ENCODE data around the gene GTF2F2. TPM values are rescaled to one million over a fixed set of nuclear protein-coding genes. Genes with fewer than 3 reads are reported as not detected.

The GTF2F2 gene
- total RNA-seq, 1 experiment from 2014 or later, result 37.8 TPM

DNA sequence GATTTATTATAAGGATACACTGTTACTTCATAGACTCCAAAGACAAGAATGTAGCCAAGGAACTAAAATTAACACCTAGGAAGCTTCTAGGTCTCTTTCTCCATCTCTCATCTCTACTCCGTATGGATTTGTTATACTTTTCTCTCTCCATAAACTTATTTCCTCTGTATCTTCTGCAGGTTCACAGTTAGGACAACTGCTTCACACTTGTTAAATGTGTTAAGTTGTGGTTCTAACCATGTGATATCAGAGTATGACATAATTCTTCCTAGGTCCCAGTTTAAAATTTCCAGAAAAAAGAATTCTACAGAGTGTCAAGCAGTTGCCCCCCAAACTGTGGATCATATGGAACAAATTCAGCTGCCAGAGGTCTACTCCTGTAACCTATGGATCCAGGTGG, 42.3 kb upstream of the GTF2F2 start:
- Histone ChIP-seq H3K4me3 (ENCODE audit: low read depth, low read length, poor library complexity, severe bottlenecking) (no peak overlapping the region), H3K36me3 (ENCODE audit: insufficient read depth, low read length, poor library complexity, severe bottlenecking) (no peaks in the 10 kb centered on the region), H3K9me3 (ENCODE audit: low read depth, low read length, poor library complexity, severe bottlenecking) (no peaks in the 10 kb centered on the region), H3K4me1 (ENCODE audit: insufficient read depth, low read length, poor library complexity, severe bottlenecking) (no peaks in the 10 kb centered on the region), H3K27me3 (replicated peaks; ENCODE audit: insufficient read depth, low read depth, low read length, poor library complexity) (no peaks in the 10 kb centered on the region), H3K27ac (ENCODE audit: low read depth, low read length, poor library complexity, severe bottlenecking) (no peak overlapping the region)
- CTCF ChIA-PET, result no interaction called here
- no peak for DNase-seq (ENCODE audit: low spot score)
- POLR2A ChIA-PET (ENCODE audit: low non-redundant PET), result no interaction called here
- intact Hi-C loops (cut with micrococcal nuclease; ENCODE audit: unreplicated experiment), result no loop called here
- no TSS peak for BruUV-seq (replicated peaks)
- TF ChIP-seq, protein P1, sequence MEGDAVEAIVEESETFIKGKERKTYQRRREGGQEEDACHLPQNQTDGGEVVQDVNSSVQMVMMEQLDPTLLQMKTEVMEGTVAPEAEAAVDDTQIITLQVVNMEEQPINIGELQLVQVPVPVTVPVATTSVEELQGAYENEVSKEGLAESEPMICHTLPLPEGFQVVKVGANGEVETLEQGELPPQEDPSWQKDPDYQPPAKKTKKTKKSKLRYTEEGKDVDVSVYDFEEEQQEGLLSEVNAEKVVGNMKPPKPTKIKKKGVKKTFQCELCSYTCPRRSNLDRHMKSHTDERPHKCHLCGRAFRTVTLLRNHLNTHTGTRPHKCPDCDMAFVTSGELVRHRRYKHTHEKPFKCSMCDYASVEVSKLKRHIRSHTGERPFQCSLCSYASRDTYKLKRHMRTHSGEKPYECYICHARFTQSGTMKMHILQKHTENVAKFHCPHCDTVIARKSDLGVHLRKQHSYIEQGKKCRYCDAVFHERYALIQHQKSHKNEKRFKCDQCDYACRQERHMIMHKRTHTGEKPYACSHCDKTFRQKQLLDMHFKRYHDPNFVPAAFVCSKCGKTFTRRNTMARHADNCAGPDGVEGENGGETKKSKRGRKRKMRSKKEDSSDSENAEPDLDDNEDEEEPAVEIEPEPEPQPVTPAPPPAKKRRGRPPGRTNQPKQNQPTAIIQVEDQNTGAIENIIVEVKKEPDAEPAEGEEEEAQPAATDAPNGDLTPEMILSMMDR (conservative IDR thresholded peaks at IDR 0.05; ENCODE audit: low read depth, low read length), result no peak
- no peak for TF ChIP-seq EZH2 (IDR thresholded peaks at IDR 0.05; ENCODE audit: borderline replicate concordance, low read depth, low read length, poor library complexity, severe bottlenecking)

GRCh38 chr13:45082964-45083363, 37.3 kb upstream of the GTF2F2 start:
- TF ChIP-seq EZH2 (IDR thresholded peaks at IDR 0.05; ENCODE audit: borderline replicate concordance, low read depth, low read length, poor library complexity, severe bottlenecking), result no peak
- TF ChIP-seq, protein P1 (conservative IDR thresholded peaks at IDR 0.05; ENCODE audit: low read depth, low read length), result no peak

DNA sequence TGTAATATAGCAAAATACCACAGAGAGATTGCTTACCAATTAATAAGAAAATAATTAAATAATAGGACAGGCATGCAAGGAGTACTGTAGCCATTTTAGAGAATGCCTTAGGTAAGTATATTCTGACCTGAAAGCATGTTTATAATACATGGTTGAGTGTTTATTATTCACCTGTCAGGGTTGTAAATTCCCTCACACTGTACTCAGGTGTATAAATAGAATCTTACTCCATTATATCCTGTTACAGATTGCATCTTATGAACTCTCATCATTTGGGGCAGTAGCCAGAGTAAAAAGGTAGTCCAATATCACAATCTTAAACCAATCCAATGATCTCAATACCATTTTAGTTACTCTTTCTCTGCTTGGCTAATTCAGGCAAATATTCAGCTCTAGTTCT, 35.8 kb upstream of the GTF2F2 start:
- H3K27me3 ChIP-seq (replicated peaks; ENCODE audit: insufficient read depth, low read depth, low read length, poor library complexity), result no peaks in the 10 kb centered on the region
- BruUV-seq (replicated peaks), result no TSS peak
- intact Hi-C loops (cut with micrococcal nuclease; ENCODE audit: unreplicated experiment), result no loop called here
- no peaks in the 10 kb centered on the region for H3K36me3 ChIP-seq (ENCODE audit: insufficient read depth, low read length, poor library complexity, severe bottlenecking)
- POLR2A ChIA-PET (ENCODE audit: low non-redundant PET), result interaction anchor here (0.6 kb wide), 1 partner anchor 258 kb away, joined by 3 read pairs; no protein-coding TSS in a partner anchor
- no peak for TF ChIP-seq EZH2 (IDR thresholded peaks at IDR 0.05; ENCODE audit: borderline replicate concordance, low read depth, low read length, poor library complexity, severe bottlenecking)
- no peaks in the 10 kb centered on the region for H3K4me1 ChIP-seq (ENCODE audit: insufficient read depth, low read length, poor library complexity, severe bottlenecking)
- DNase-seq (ENCODE audit: low spot score), result no peak
- H3K4me3 ChIP-seq (ENCODE audit: low read depth, low read length, poor library complexity, severe bottlenecking), result no peak overlapping the region
- CTCF ChIA-PET, result no interaction called here
- H3K27ac ChIP-seq (ENCODE audit: low read depth, low read length, poor library complexity, severe bottlenecking), result no peak overlapping the region
- H3K9me3 ChIP-seq (ENCODE audit: low read depth, low read length, poor library complexity, severe bottlenecking), result no peaks in the 10 kb centered on the region

More at GRCh38 chr13:45082964-45083363, 37.3 kb upstream of the GTF2F2 start:
- no peaks in the 10 kb centered on the region for H3K9me3 ChIP-seq (ENCODE audit: low read depth, low read length, poor library complexity, severe bottlenecking)
- ChIA-PET POLR2A (ENCODE audit: low non-redundant PET) (no interaction called here), CTCF (no interaction called here)
- H3K36me3 ChIP-seq (ENCODE audit: insufficient read depth, low read length, poor library complexity, severe bottlenecking), result no peaks in the 10 kb centered on the region
- DNase-seq (ENCODE audit: low spot score), result no peak
- H3K27me3 ChIP-seq (replicated peaks; ENCODE audit: insufficient read depth, low read depth, low read length, poor library complexity), result no peaks in the 10 kb centered on the region
- H3K4me3 ChIP-seq (ENCODE audit: low read depth, low read length, poor library complexity, severe bottlenecking), result no peak overlapping the region
- H3K27ac ChIP-seq (ENCODE audit: low read depth, low read length, poor library complexity, severe bottlenecking), result no peak overlapping the region
- intact Hi-C loops (cut with micrococcal nuclease; ENCODE audit: unreplicated experiment), result no loop called here
- no TSS peak for BruUV-seq (replicated peaks)
- no peaks in the 10 kb centered on the region for H3K4me1 ChIP-seq (ENCODE audit: insufficient read depth, low read length, poor library complexity, severe bottlenecking)

GRCh38 chr13:45086484-45086883, 33.8 kb upstream of the GTF2F2 start:
- H3K27ac ChIP-seq (ENCODE audit: low read depth, low read length, poor library complexity, severe bottlenecking), result no peak overlapping the region
- H3K4me3 ChIP-seq (ENCODE audit: low read depth, low read length, poor library complexity, severe bottlenecking), result no peak overlapping the region
- no peak for DNase-seq (ENCODE audit: low spot score)
- ChIA-PET POLR2A (ENCODE audit: low non-redundant PET) (no interaction called here), CTCF (no interaction called here)
- no peaks in the 10 kb centered on the region for H3K4me1 ChIP-seq (ENCODE audit: insufficient read depth, low read length, poor library complexity, severe bottlenecking)
- TF ChIP-seq EZH2 (IDR thresholded peaks at IDR 0.05; ENCODE audit: borderline replicate concordance, low read depth, low read length, poor library complexity, severe bottlenecking), result no peak
- TF ChIP-seq, protein P1 (conservative IDR thresholded peaks at IDR 0.05; ENCODE audit: low read depth, low read length), result no peak
- no peaks in the 10 kb centered on the region for H3K36me3 ChIP-seq (ENCODE audit: insufficient read depth, low read length, poor library complexity, severe bottlenecking)
- H3K9me3 ChIP-seq (ENCODE audit: low read depth, low read length, poor library complexity, severe bottlenecking), result no peaks in the 10 kb centered on the region
- no peaks in the 10 kb centered on the region for H3K27me3 ChIP-seq (replicated peaks; ENCODE audit: insufficient read depth, low read depth, low read length, poor library complexity)
- intact Hi-C loops (cut with micrococcal nuclease; ENCODE audit: unreplicated experiment), result no loop called here
- BruUV-seq (replicated peaks), result no TSS peak
